Left renal cortex interstitium (tissue), 4 donors: Measurements from ENCODE around the gene RBMXL2. TPM values are rescaled to one million over a fixed set of nuclear protein-coding genes. Genes with fewer than 3 reads are reported as not detected.

Experiments
- polyA plus RNA-seq, 4 donors: library from polyadenylated mRNA; unstranded; fragments of 120-200 nt; gene quantifications; one replicate each; pipeline ENCODE4 v1.2.1, GENCODE V29; 2013; ENCODE audit not compliant: insufficient read length in 4 of 4

RBMXL2 gene
- polyA plus RNA-seq, 4 donors, result 0.10 to 0.22 (median 0.20) TPM

Other genes with a start within 250 kb of the RBMXL2 start
- gene OR10A5, start 243.3 kb upstream of the RBMXL2 start, polyA plus RNA-seq, result not detected
- gene OR10A2, start 225.9 kb upstream of the RBMXL2 start, polyA plus RNA-seq, result under 1 TPM in 3 of 4 donors, not detected in 1; 0.03 to 0.09 (median 0.09) TPM
- not detected for gene OR10A4, start 212.4 kb upstream of the RBMXL2 start, polyA plus RNA-seq
- gene OR2D2, start 196.5 kb upstream of the RBMXL2 start, polyA plus RNA-seq, result not detected
- not detected for gene OR2D3, start 168.0 kb upstream of the RBMXL2 start, polyA plus RNA-seq
- 1 to 10 TPM; 2.2 to 4.5 (median 3.6) TPM for gene ZNF215, start 162.6 kb upstream of the RBMXL2 start, polyA plus RNA-seq
- gene ZNF214, start 68.7 kb upstream of the RBMXL2 start, polyA plus RNA-seq, result 10 to 100 TPM; 10.3 to 12.9 (median 11.3) TPM
- gene NLRP14, start 68.5 kb upstream of the RBMXL2 start, polyA plus RNA-seq, result 1 to 10 TPM in 2 of 4 donors, under 1 TPM in 2; 0.43 to 1.1 (median 0.94) TPM
- gene SYT9, start 162.9 kb downstream of the RBMXL2 start, polyA plus RNA-seq, result 1 to 10 TPM; 4.2 to 5.1 (median 4.6) TPM